Measurements from ENCODE around the gene HRG. TPM values are rescaled to one million over a fixed set of nuclear protein-coding genes. Genes with fewer than 3 reads are reported as not detected.

The HRG gene
- total RNA-seq, 1 experiment from 2014 or later: not detected

DNA sequence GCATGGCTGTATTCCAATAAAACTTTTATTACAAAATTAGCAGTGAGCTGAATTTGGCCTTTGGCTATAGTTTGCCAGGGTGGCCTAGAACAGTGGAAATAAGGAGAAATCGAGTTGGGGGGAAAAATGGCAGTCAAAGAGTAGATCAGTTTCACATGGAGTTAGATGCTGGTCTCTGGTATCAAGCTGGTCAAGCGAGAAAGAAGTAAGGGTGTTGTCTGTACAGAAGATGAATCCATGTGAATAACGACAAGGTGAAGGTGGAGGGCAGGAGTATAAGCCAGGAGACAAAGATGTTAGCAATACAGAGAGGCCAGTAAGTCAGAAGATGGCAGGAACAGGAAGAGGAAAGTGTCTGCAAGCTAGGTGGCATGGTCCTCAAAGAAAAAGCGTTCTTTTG lies 41.2 kb upstream of the HRG start:
- TF ChIP-seq TCF7L2 (IDR thresholded peaks at IDR 0.05; ENCODE audit: low read depth, low read length) (no peak), SIN3A (IDR thresholded peaks at IDR 0.05; ENCODE audit: borderline replicate concordance, insufficient read depth, low read depth, low read length) (no peak), POLR2AphosphoS5 (IDR thresholded peaks at IDR 0.05; ENCODE audit: low read depth, low read length) (no peak)
- TF ChIP-seq, protein P1, sequence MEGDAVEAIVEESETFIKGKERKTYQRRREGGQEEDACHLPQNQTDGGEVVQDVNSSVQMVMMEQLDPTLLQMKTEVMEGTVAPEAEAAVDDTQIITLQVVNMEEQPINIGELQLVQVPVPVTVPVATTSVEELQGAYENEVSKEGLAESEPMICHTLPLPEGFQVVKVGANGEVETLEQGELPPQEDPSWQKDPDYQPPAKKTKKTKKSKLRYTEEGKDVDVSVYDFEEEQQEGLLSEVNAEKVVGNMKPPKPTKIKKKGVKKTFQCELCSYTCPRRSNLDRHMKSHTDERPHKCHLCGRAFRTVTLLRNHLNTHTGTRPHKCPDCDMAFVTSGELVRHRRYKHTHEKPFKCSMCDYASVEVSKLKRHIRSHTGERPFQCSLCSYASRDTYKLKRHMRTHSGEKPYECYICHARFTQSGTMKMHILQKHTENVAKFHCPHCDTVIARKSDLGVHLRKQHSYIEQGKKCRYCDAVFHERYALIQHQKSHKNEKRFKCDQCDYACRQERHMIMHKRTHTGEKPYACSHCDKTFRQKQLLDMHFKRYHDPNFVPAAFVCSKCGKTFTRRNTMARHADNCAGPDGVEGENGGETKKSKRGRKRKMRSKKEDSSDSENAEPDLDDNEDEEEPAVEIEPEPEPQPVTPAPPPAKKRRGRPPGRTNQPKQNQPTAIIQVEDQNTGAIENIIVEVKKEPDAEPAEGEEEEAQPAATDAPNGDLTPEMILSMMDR (IDR thresholded peaks at IDR 0.05): no peak
- TF ChIP-seq, protein P2, sequence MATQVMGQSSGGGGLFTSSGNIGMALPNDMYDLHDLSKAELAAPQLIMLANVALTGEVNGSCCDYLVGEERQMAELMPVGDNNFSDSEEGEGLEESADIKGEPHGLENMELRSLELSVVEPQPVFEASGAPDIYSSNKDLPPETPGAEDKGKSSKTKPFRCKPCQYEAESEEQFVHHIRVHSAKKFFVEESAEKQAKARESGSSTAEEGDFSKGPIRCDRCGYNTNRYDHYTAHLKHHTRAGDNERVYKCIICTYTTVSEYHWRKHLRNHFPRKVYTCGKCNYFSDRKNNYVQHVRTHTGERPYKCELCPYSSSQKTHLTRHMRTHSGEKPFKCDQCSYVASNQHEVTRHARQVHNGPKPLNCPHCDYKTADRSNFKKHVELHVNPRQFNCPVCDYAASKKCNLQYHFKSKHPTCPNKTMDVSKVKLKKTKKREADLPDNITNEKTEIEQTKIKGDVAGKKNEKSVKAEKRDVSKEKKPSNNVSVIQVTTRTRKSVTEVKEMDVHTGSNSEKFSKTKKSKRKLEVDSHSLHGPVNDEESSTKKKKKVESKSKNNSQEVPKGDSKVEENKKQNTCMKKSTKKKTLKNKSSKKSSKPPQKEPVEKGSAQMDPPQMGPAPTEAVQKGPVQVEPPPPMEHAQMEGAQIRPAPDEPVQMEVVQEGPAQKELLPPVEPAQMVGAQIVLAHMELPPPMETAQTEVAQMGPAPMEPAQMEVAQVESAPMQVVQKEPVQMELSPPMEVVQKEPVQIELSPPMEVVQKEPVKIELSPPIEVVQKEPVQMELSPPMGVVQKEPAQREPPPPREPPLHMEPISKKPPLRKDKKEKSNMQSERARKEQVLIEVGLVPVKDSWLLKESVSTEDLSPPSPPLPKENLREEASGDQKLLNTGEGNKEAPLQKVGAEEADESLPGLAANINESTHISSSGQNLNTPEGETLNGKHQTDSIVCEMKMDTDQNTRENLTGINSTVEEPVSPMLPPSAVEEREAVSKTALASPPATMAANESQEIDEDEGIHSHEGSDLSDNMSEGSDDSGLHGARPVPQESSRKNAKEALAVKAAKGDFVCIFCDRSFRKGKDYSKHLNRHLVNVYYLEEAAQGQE (IDR thresholded peaks at IDR 0.05; ENCODE audit: insufficient read depth in 1 of 2, low read depth in 2 of 2, low read length in 1 of 2): no peak
- no peaks in the 10 kb centered on the region for H3K36me3 ChIP-seq (ENCODE audit: control insufficient read depth, insufficient read depth, low read length)
- peaks cover 12% of the 10 kb centered on the region; the same call in 1 of the 2 replicates for H3K27me3 ChIP-seq (ENCODE audit: control insufficient read depth, insufficient read depth, low read length)
- in situ Hi-C loops (cut with HindIII; ENCODE audit: low pct_unique_long_range_greater_than_20kb, low sequenced_read_pairs): no loop called here
- intact Hi-C loops (cut with micrococcal nuclease; ENCODE audit: unreplicated experiment): no loop called here
- no TSS peak for BruUV-seq (replicated peaks)
- H3K27ac ChIP-seq (ENCODE audit: low read length): no peak overlapping the region
- H3K4me1 ChIP-seq (ENCODE audit: control insufficient read depth, insufficient read depth, low read length): no peaks in the 10 kb centered on the region
- no peaks in the 10 kb centered on the region for H3K9me3 ChIP-seq (ENCODE audit: control insufficient read depth, insufficient read depth, low read depth, low read length)
- no peak for ATAC-seq
- POLR2A ChIA-PET: no interaction called here
- no peak for DNase-seq (ENCODE audit: low read depth, low spot score)
- CTCF ChIA-PET: interaction anchor here (0.8 kb wide), 1 partner anchor 10 kb away, joined by 3 read pairs; no protein-coding TSS in a partner anchor
- no peak overlapping the region for H3K4me3 ChIP-seq (ENCODE audit: low read depth in 2 of 2, low read length in 2 of 2)

DNA sequence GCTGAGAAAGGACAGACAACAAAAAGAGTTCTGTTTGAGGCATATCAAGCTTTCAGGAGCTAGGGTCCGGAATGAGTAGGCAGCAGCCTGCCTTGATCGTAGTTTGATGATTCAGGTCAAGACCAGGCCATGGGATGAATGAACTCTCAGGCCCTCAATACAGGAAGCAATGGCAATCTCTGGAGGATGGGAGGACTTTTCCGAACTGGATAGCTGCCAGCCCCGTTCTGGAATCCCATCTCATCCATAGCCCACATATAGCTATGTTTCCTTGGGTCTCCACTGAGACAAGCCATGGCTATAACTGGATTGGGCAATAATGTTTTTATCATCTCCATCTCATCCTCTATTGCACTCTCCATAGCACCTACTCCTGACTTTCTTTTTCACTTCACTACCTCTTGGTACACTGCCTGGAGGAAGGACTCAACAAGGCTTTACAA lies 40.2 kb upstream of the HRG start:
- in situ Hi-C loops (cut with HindIII; ENCODE audit: low pct_unique_long_range_greater_than_20kb, low sequenced_read_pairs): no loop called here
- CTCF ChIA-PET: interaction anchor here (1.3 kb wide), 1 partner anchor 8 kb away, joined by 5 read pairs; no protein-coding TSS in a partner anchor
- intact Hi-C loops (cut with micrococcal nuclease; ENCODE audit: unreplicated experiment): no loop called here
- no peak for DNase-seq (ENCODE audit: low read depth, low spot score)
- TF ChIP-seq SIN3A (IDR thresholded peaks at IDR 0.05; ENCODE audit: borderline replicate concordance, insufficient read depth, low read depth, low read length): no peak
- TF ChIP-seq POLR2AphosphoS5 (IDR thresholded peaks at IDR 0.05; ENCODE audit: low read depth, low read length): no peak
- TF ChIP-seq TCF7L2 (IDR thresholded peaks at IDR 0.05; ENCODE audit: low read depth, low read length): no peak
- TF ChIP-seq, protein P1 (IDR thresholded peaks at IDR 0.05): no peak
- TF ChIP-seq, protein P2 (IDR thresholded peaks at IDR 0.05; ENCODE audit: insufficient read depth in 1 of 2, low read depth in 2 of 2, low read length in 1 of 2): no peak
- Histone ChIP-seq H3K27ac (ENCODE audit: low read length) (no peak overlapping the region), H3K27me3 (ENCODE audit: control insufficient read depth, insufficient read depth, low read length) (peaks cover 12% of the 10 kb centered on the region; the same call in 1 of the 2 replicates), H3K4me3 (ENCODE audit: low read depth in 2 of 2, low read length in 2 of 2) (no peak overlapping the region), H3K9me3 (ENCODE audit: control insufficient read depth, insufficient read depth, low read depth, low read length) (no peaks in the 10 kb centered on the region), H3K36me3 (ENCODE audit: control insufficient read depth, insufficient read depth, low read length) (no peaks in the 10 kb centered on the region), H3K4me1 (ENCODE audit: control insufficient read depth, insufficient read depth, low read length) (no peaks in the 10 kb centered on the region)
- no peak; the same call in 1 of the 2 replicates for ATAC-seq
- POLR2A ChIA-PET: no interaction called here
- no TSS peak for BruUV-seq (replicated peaks)

All from Panc1 (cell line).